ENCODE results near the gene FAM149B1.

The FAM149B1 gene

DNA sequence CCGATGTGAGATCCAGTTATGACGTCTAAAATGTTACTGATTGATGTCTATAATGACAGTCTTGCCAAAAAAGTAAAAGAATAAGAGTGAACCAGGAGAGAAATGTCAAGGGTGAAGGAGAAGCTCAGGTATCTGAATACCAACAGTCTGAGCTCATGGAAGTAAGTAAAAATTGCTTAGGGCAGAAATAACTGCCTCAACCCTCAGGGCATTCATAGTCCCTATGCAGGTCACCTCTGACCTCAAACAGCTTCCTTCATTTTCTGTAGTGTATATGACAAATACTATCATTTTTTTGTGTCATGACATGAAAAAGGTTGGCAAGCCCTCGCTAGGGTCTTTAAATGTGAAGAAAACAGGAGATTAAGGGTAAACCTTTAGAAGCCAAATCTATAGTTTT, 125.5 kb downstream of the FAM149B1 start:
- no peak for DNase-seq

Data from NCI-H1417 (cell line).